ENCODE measurements around the gene TSC22D3.

Gene TSC22D3

DNA sequence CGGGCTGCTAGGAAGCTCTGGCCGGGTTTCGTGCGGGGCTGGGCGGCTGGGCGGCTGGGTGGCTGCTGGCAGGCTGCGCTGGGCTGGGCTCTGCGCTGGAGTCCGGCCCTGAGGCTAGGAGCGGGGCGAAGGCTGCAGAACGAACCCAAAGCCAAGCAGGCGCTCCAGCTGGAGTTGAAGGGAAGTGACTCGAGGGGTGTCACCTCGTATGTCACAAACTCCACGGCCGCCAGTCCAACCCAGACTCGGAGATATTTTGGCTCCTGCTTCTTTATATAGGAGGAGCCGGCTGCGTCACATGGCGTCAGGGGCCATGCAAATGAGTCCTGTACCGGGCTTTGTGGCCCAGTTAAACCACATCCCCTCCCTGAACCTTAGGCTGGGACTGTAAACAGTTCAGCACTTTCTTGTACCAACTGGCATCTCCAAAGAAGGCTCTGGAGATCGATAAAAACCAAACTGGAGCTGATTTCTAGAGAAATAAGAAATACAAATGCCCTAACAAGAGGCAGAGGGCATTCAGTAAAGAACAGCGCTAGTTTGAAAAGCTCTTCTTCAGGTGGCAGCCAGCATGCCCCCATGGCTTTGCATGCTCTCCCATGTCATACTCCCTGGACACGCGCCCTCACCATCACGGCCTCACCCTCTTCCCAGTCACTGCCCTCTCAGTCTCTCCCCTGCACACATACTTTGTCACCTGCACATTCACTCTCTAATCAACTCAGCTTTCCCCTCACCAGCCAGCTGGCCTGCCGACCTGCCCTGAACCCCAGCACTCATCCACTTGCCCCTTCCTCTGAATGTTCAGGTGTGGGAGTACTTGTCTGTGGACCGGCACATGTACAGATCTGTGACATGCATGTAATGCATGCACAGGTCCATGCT, 58.5 kb downstream of the TSC22D3 start:
- no peak for TF ChIP-seq EZH2phosphoT487 (conservative IDR thresholded peaks at IDR 0.05; ENCODE audit: low read length)
- TF ChIP-seq, protein P1, sequence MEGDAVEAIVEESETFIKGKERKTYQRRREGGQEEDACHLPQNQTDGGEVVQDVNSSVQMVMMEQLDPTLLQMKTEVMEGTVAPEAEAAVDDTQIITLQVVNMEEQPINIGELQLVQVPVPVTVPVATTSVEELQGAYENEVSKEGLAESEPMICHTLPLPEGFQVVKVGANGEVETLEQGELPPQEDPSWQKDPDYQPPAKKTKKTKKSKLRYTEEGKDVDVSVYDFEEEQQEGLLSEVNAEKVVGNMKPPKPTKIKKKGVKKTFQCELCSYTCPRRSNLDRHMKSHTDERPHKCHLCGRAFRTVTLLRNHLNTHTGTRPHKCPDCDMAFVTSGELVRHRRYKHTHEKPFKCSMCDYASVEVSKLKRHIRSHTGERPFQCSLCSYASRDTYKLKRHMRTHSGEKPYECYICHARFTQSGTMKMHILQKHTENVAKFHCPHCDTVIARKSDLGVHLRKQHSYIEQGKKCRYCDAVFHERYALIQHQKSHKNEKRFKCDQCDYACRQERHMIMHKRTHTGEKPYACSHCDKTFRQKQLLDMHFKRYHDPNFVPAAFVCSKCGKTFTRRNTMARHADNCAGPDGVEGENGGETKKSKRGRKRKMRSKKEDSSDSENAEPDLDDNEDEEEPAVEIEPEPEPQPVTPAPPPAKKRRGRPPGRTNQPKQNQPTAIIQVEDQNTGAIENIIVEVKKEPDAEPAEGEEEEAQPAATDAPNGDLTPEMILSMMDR (IDR thresholded peaks at IDR 0.05; ENCODE audit: insufficient read depth, low read length, poor library complexity, severe bottlenecking) = no peak
- no peaks in the 10 kb centered on the region for H3K27me3 ChIP-seq (ENCODE audit: low read length)
- 0 out of 2 replicates have a peak, but pooled peaks cover 3% of the 10 kb centered on the region for H3K79me2 ChIP-seq (ENCODE audit: insufficient read depth, low read length)
- no peaks in the 10 kb centered on the region for H3K9me3 ChIP-seq (ENCODE audit: insufficient read depth, low read length)
- peak overlapping the region; percentile 63 for H3K4me3 ChIP-seq (ENCODE audit: insufficient read depth, low read length, poor library complexity, severe bottlenecking)
- H4K20me1 ChIP-seq (ENCODE audit: low read depth, low read length) = no peaks in the 10 kb centered on the region
- H3K4me2 ChIP-seq (ENCODE audit: low read depth, low read length, poor library complexity, severe bottlenecking) = peak overlapping the region; percentile 65
- no peak overlapping the region for H2AFZ ChIP-seq (ENCODE audit: low read depth, low read length, severe bottlenecking)
- H3K9ac ChIP-seq (ENCODE audit: low read length) = peak overlapping the region; percentile 67
- no peaks in the 10 kb centered on the region for H3K36me3 ChIP-seq (ENCODE audit: low read length)
- H3K27ac ChIP-seq (ENCODE audit: low read depth, low read length) = peak overlapping the region; percentile 70
- H3K9me2 ChIP-seq (replicated peaks; ENCODE audit: insufficient read depth, low read length) = no peaks in the 10 kb centered on the region
- 0 out of 2 replicates have a peak, but pooled peaks cover 3% of the 10 kb centered on the region for H3F3A ChIP-seq (ENCODE audit: insufficient read depth)

- TF ChIP-seq EZH2phosphoT487 (conservative IDR thresholded peaks at IDR 0.05; ENCODE audit: low read length) = no peak
- TF ChIP-seq, protein P1 (IDR thresholded peaks at IDR 0.05; ENCODE audit: insufficient read depth, low read length, poor library complexity, severe bottlenecking) = no peak
- Histone ChIP-seq H2AFZ (ENCODE audit: low read depth, low read length, severe bottlenecking) (no peak overlapping the region), H4K20me1 (ENCODE audit: low read depth, low read length) (no peaks in the 10 kb centered on the region), H3K79me2 (ENCODE audit: insufficient read depth, low read length) (0 out of 2 replicates have a peak, but pooled peaks cover 3% of the 10 kb centered on the region), H3K9me3 (ENCODE audit: insufficient read depth, low read length) (no peaks in the 10 kb centered on the region), H3K27ac (ENCODE audit: low read depth, low read length) (peak overlapping the region; percentile 58), H3F3A (ENCODE audit: insufficient read depth) (0 out of 2 replicates have a peak, but pooled peaks cover 3% of the 10 kb centered on the region), H3K9ac (ENCODE audit: low read length) (peak overlapping the region; percentile 67), H3K9me2 (replicated peaks; ENCODE audit: insufficient read depth, low read length) (no peaks in the 10 kb centered on the region), H3K36me3 (ENCODE audit: low read length) (no peaks in the 10 kb centered on the region), H3K27me3 (ENCODE audit: low read length) (no peaks in the 10 kb centered on the region), H3K4me3 (ENCODE audit: insufficient read depth, low read length, poor library complexity, severe bottlenecking) (peak overlapping the region; percentile 63), H3K4me2 (ENCODE audit: low read depth, low read length, poor library complexity, severe bottlenecking) (peak overlapping the region; percentile 65)
These were observed 59.4 kb downstream of the TSC22D3 start for GRCh38 chrX:107716118-107716684.

GRCh38 chrX:107715331-107716117, 60.1 kb downstream of the TSC22D3 start:
- Histone ChIP-seq H3K79me2 (ENCODE audit: insufficient read depth, low read length) (0 out of 2 replicates have a peak, but pooled peaks cover 3% of the 10 kb centered on the region), H3K9ac (ENCODE audit: low read length) (peak overlapping the region; percentile 67), H3F3A (ENCODE audit: insufficient read depth) (0 out of 2 replicates have a peak, but pooled peaks cover 3% of the 10 kb centered on the region), H3K4me3 (ENCODE audit: insufficient read depth, low read length, poor library complexity, severe bottlenecking) (peak overlapping the region; percentile 63), H3K9me3 (ENCODE audit: insufficient read depth, low read length) (no peaks in the 10 kb centered on the region), H3K27ac (ENCODE audit: low read depth, low read length) (peak overlapping the region; percentile 29; the same call in 1 of the 2 replicates), H3K27me3 (ENCODE audit: low read length) (no peaks in the 10 kb centered on the region), H4K20me1 (ENCODE audit: low read depth, low read length) (no peaks in the 10 kb centered on the region), H3K4me2 (ENCODE audit: low read depth, low read length, poor library complexity, severe bottlenecking) (peak overlapping the region; percentile 65), H2AFZ (ENCODE audit: low read depth, low read length, severe bottlenecking) (no peak overlapping the region), H3K36me3 (ENCODE audit: low read length) (no peaks in the 10 kb centered on the region), H3K9me2 (replicated peaks; ENCODE audit: insufficient read depth, low read length) (no peaks in the 10 kb centered on the region)
- TF ChIP-seq EZH2phosphoT487 (conservative IDR thresholded peaks at IDR 0.05; ENCODE audit: low read length) = no peak
- TF ChIP-seq, protein P1 (IDR thresholded peaks at IDR 0.05; ENCODE audit: insufficient read depth, low read length, poor library complexity, severe bottlenecking) = no peak

Measured in SU-DHL-6 (cell line).